Right lobe of liver (tissue), 6 donors: ENCODE results near the gene AGR3. TPM values are rescaled to one million over a fixed set of nuclear protein-coding genes. Genes with fewer than 3 reads are reported as not detected.

ENCODE experiments used
- ATAC-seq, 4 donors: fragments of 200-7000 bp; cut with Tn5 transposase; one replicate each; pipeline ENCODE4 v1.9.1; 2020; ENCODE audit warnings: mild to moderate bottlenecking in 4 of 4, moderate library complexity in 4 of 4
- DNase-seq, 3 donors: peaks; one replicate each; pipeline ENCODE4 v3.0.0-alpha.2; 2020
- H3K27ac ChIP-seq, 3 donors: fragments of 200-600 bp; one replicate each; pipeline ENCODE4 v1.8.0; 2022
- H3K27me3 ChIP-seq, 2 donors: fragments of 200-600 bp; one replicate each; pipeline ENCODE4 v1.8.0; 2022
- H3K36me3 ChIP-seq, 4 donors: fragments of 200-600 bp; sonication (generic) in 1 of 4; one replicate each; pipeline versions ENCODE4 v1.5.1 to v1.8.0; 2017 to 2022; ENCODE audit warnings: control low read depth in 1 of 4
- H3K4me1 ChIP-seq, 4 donors: fragments of 200-600 bp; sonication (generic) in 1 of 4; one replicate each; pipeline versions ENCODE4 v1.5.1 to v1.8.0; 2017 to 2022; ENCODE audit warnings: control low read depth in 1 of 4
- H3K4me3 ChIP-seq, 3 donors: fragments of 200-600 bp; one replicate each; pipeline ENCODE4 v1.8.0; 2022
- H3K9me3 ChIP-seq, 4 donors: fragments of 200-600 bp; sonication (generic) in 1 of 4; one replicate each; pipeline versions ENCODE4 v1.5.1 to v1.8.0; 2017 to 2022; ENCODE audit warnings: control low read depth in 1 of 4
- CTCF ChIP-seq, 4 donors: fragments of 200-600 bp in 3 of 4; fragments of 450-650 bp in 1 of 4; IDR thresholded peaks; one replicate each; pipeline versions ENCODE4 v1.5.1 to v1.8.0; 2016 to 2022; ENCODE audit warnings: antibody characterized with exemption in 4 of 4, mild to moderate bottlenecking in 2 of 4
- POLR2A ChIP-seq: fragments of 450-650 bp; IDR thresholded peaks from one replicate; pipeline ENCODE4 v1.6.1; 2017; ENCODE audit warnings: antibody characterized with exemption, mild to moderate bottlenecking
- WGBS: methylation state at CpG from one replicate; pipeline ENCODE4 v1.1.6; 2018; ENCODE audit warnings: low coverage, low lambda C conversion rate; ENCODE audit not compliant: insufficient coverage; ENCODE audit errors: missing lambda C conversion rate; 5-methylcytosine and 5-hydroxymethylcytosine counted together
- intact Hi-C, 2 donors: fragments of 100-400 bp; cut with DNase I; formaldehyde crosslinking; loops; one replicate each; pipeline versions ENCODE4 v1.11.2 to v1.14.1; 2022
- total RNA-seq, 6 experiments: library from RNA; depleted of rRNA in 2 of 6; stranded (reverse); fragments of >200 nt in 2 of 6; fragmentation: NEBNext Ultra II Directional in 3 of 6; extraction: Animal tissue kit (Norgen Biotek cat#: 25700) in 3 of 6; gene quantifications; one replicate each; pipeline versions ENCODE4 v1.1.0 to v1.2.4, GENCODE V29; 2016 to 2023
- donor health status: DM: no; HTN: yes; CAD: no.
- donor health status: DM: no; HTN: no; CAD: no.
- donor health status: DM: no; HTN: no; CAD: no.
- donor health status: DM: no; HTN: yes; CAD: no.
- donor health status: DM: no; HTN: yes; CAD: no.

AGR3 gene
- total RNA-seq, 6 experiments from 2014 or later = not detected

GRCh38 chr7:16849296-16850148, 32.3 kb downstream of the AGR3 start:
- DNase-seq (no peak), ATAC-seq (no peak)
- Histone ChIP-seq H3K9me3 (no peaks in the 10 kb centered on the region), H3K36me3 (no peaks in the 10 kb centered on the region), H3K27ac (no peak overlapping the region), H3K4me3 (no peak overlapping the region), H3K4me1 (no peaks in the 10 kb centered on the region), H3K27me3 (no peaks in the 10 kb centered on the region)
- WGBS = 87% methylated on average over 12 of the region's 12 CpGs
- TF ChIP-seq CTCF (IDR thresholded peaks at IDR 0.05) (no peak), POLR2A (no peak)
- intact Hi-C loops = no loop called here

- intact Hi-C loops = no loop called here
- Histone ChIP-seq H3K4me1 (no peaks in the 10 kb centered on the region), H3K4me3 (no peak overlapping the region), H3K36me3 (no peaks in the 10 kb centered on the region), H3K27me3 (no peaks in the 10 kb centered on the region), H3K27ac (no peak overlapping the region), H3K9me3 (no peaks in the 10 kb centered on the region)
- 51% methylated on average over 6 of the region's 6 CpGs for WGBS
- ATAC-seq = peak in 1 of 4 donors; percentile 40
- TF ChIP-seq POLR2A = no peak
- DNase-seq = no peak
Measured at GRCh38 chr7:16847381-16847860, 34.4 kb downstream of the AGR3 start.

- no peak for ATAC-seq
- Histone ChIP-seq H3K9me3 (no peaks in the 10 kb centered on the region), H3K4me3 (no peak overlapping the region), H3K27ac (no peak overlapping the region), H3K27me3 (no peaks in the 10 kb centered on the region), H3K36me3 (no peaks in the 10 kb centered on the region), H3K4me1 (no peaks in the 10 kb centered on the region)
- TF ChIP-seq POLR2A (no peak), CTCF (IDR thresholded peaks at IDR 0.05) (no peak)
- intact Hi-C loops = no loop called here
- WGBS = 68% methylated on average over 2 of the region's 2 CpGs
- DNase-seq = no peak
Measured at GRCh38 chr7:16846601-16847165, 35.1 kb downstream of the AGR3 start.

GRCh38 chr7:16845746-16846145, 36.0 kb downstream of the AGR3 start:
- H3K36me3 ChIP-seq = no peaks in the 10 kb centered on the region
- H3K27me3 ChIP-seq = no peaks in the 10 kb centered on the region
- TF ChIP-seq POLR2A = no peak
- TF ChIP-seq CTCF (IDR thresholded peaks at IDR 0.05) = no peak
- intact Hi-C loops = no loop called here
- no peak overlapping the region for H3K27ac ChIP-seq
- no peaks in the 10 kb centered on the region for H3K9me3 ChIP-seq
- H3K4me3 ChIP-seq = no peak overlapping the region
- DNase-seq (no peak), ATAC-seq (no peak)
- H3K4me1 ChIP-seq = no peaks in the 10 kb centered on the region

- intact Hi-C loops = no loop called here
- Histone ChIP-seq H3K27ac (no peak overlapping the region), H3K27me3 (no peaks in the 10 kb centered on the region), H3K4me3 (no peak overlapping the region), H3K36me3 (no peaks in the 10 kb centered on the region), H3K9me3 (no peaks in the 10 kb centered on the region), H3K4me1 (no peaks in the 10 kb centered on the region)
- TF ChIP-seq POLR2A = no peak
- ATAC-seq (no peak), DNase-seq (no peak)
- 53% methylated on average over 1 of the region's 4 CpGs for WGBS
Measured at GRCh38 chr7:16841681-16842080, 40.1 kb downstream of the AGR3 start.
